Stomach smooth muscle (tissue), 2 donors: ENCODE data around the gene RPL39L.

Source experiments
- H3K27ac ChIP-seq: one replicate; pipeline ENCODE4 v1.7.0; 2013; ENCODE audit warnings: mild to moderate bottlenecking, low read length, inconsistent platforms
- H3K27me3 ChIP-seq, 2 donors: one replicate each; pipeline ENCODE4 v1.7.0; 2013; ENCODE audit warnings: low read length in 2 of 2; ENCODE audit not compliant: insufficient read depth in 2 of 2, control insufficient read depth in 1 of 2
- H3K36me3 ChIP-seq, 2 donors: one replicate each; pipeline ENCODE4 v1.7.0; 2013; ENCODE audit warnings: low read length in 2 of 2; ENCODE audit not compliant: control insufficient read depth in 2 of 2, insufficient read depth in 2 of 2
- H3K4me1 ChIP-seq: one replicate; pipeline ENCODE4 v1.7.0; 2013; ENCODE audit warnings: low read length; ENCODE audit not compliant: control insufficient read depth, insufficient read depth
- H3K4me3 ChIP-seq, 2 donors: one replicate each; pipeline ENCODE4 v1.7.0; 2013; ENCODE audit warnings: low read length in 2 of 2
- H3K9ac ChIP-seq, 2 donors: one replicate each; pipeline ENCODE4 v1.7.0; 2013; ENCODE audit warnings: low read length in 2 of 2, mild to moderate bottlenecking in 1 of 2
- H3K9me3 ChIP-seq, 2 donors: one replicate each; pipeline ENCODE4 v1.7.0; 2013; ENCODE audit warnings: low read length in 2 of 2; ENCODE audit not compliant: control insufficient read depth in 2 of 2
- donor health status: healthy.
- donor health status: Pancreatic carcinoma.

The RPL39L gene

DNA sequence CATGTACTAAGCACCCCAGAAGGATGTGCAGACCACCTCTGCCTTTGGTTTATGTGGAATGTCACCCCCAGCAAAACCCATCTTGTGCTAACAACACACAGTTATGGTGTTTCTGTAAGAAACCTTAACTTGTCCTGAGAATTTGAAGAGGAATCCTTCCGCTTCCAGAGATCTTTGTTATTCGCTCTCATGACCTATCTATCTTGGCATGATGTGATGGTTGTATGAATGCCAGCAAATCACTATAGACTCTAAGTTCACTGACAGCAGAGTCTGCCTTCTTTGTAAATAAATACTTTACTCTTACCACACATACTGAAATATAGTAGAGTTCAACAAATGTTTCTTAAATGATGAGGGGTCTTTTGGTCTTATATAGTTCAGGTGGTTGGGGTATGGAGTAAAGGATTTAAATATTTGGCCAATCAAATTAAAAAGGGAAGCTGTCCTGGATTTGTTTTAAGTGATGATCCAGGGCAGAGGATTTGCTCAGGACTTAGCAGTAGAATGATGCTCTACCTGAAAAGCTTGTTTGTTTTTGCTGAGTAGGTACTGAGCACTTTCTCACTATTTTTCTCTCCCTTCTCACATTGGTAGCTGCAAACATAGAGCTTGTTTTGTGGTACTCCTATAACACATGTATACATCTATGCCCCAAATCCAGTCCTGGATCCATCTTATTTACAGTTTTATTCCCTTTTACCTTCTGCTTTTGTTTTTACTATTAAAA is 30.1 kb upstream of the RPL39L start:
- Histone ChIP-seq H3K9me3 (no peaks in the 10 kb centered on the region), H3K36me3 (no peaks in the 10 kb centered on the region), H3K27ac (no peak overlapping the region), H3K9ac (no peak overlapping the region), H3K4me1 (peaks cover 12% of the 10 kb centered on the region), H3K27me3 (no peaks in the 10 kb centered on the region), H3K4me3 (no peak overlapping the region)

GRCh38 chr3:187167777-187168176 is 28.5 kb upstream of the RPL39L start:
- peaks cover 12% of the 10 kb centered on the region for H3K4me1 ChIP-seq
- H3K27ac ChIP-seq, result peak overlapping the region; percentile 41
- H3K36me3 ChIP-seq, result no peaks in the 10 kb centered on the region
- no peak overlapping the region for H3K4me3 ChIP-seq
- H3K9ac ChIP-seq, result no peak overlapping the region
- no peaks in the 10 kb centered on the region for H3K9me3 ChIP-seq
- H3K27me3 ChIP-seq, result no peaks in the 10 kb centered on the region

- peaks cover 12% of the 10 kb centered on the region for H3K4me1 ChIP-seq
- H3K27me3 ChIP-seq, result no peaks in the 10 kb centered on the region
- H3K4me3 ChIP-seq, result no peak overlapping the region
- no peaks in the 10 kb centered on the region for H3K9me3 ChIP-seq
- no peak overlapping the region for H3K27ac ChIP-seq
- H3K9ac ChIP-seq, result no peak overlapping the region
- no peaks in the 10 kb centered on the region for H3K36me3 ChIP-seq
Observed at GRCh38 chr3:187166750-187167149, 27.5 kb upstream of the RPL39L start.

GRCh38 chr3:187165144-187165543 is 25.8 kb upstream of the RPL39L start:
- no peak overlapping the region for H3K27ac ChIP-seq
- peaks cover 12% of the 10 kb centered on the region for H3K4me1 ChIP-seq
- H3K27me3 ChIP-seq, result no peaks in the 10 kb centered on the region
- no peak overlapping the region for H3K4me3 ChIP-seq
- no peaks in the 10 kb centered on the region for H3K9me3 ChIP-seq
- no peak overlapping the region for H3K9ac ChIP-seq
- no peaks in the 10 kb centered on the region for H3K36me3 ChIP-seq

GRCh38 chr3:187162265-187162953 is 23.1 kb upstream of the RPL39L start:
- peaks cover 6% of the 10 kb centered on the region for H3K4me1 ChIP-seq
- H3K4me3 ChIP-seq, result no peak overlapping the region
- H3K27ac ChIP-seq, result no peak overlapping the region
- no peak overlapping the region for H3K9ac ChIP-seq
- peaks cover 3 to 4% of the 10 kb centered on the region in 2 donors for H3K9me3 ChIP-seq
- H3K27me3 ChIP-seq, result no peaks in the 10 kb centered on the region
- H3K36me3 ChIP-seq, result no peaks in the 10 kb centered on the region

GRCh38 chr3:187161556-187161955 is 22.3 kb upstream of the RPL39L start:
- Histone ChIP-seq H3K9ac (no peak overlapping the region), H3K4me1 (no peaks in the 10 kb centered on the region), H3K4me3 (no peak overlapping the region), H3K9me3 (peaks cover 3 to 4% of the 10 kb centered on the region in 2 donors), H3K27ac (no peak overlapping the region), H3K36me3 (no peaks in the 10 kb centered on the region), H3K27me3 (no peaks in the 10 kb centered on the region)

- no peak overlapping the region for H3K9ac ChIP-seq
Observed at GRCh38 chr3:187150599-187150998, 11.3 kb upstream of the RPL39L start.

GRCh38 chr3:187150186-187150585 is 10.9 kb upstream of the RPL39L start:
- no peaks in the 10 kb centered on the region for H3K9me3 ChIP-seq
- H3K4me1 ChIP-seq, result no peaks in the 10 kb centered on the region
- no peaks in the 10 kb centered on the region for H3K36me3 ChIP-seq
- no peak overlapping the region for H3K27ac ChIP-seq
- no peaks in the 10 kb centered on the region for H3K27me3 ChIP-seq
- no peak overlapping the region for H3K9ac ChIP-seq
- no peak overlapping the region for H3K4me3 ChIP-seq

More at GRCh38 chr3:187150599-187150998, 11.3 kb upstream of the RPL39L start:
- H3K4me3 ChIP-seq, result no peak overlapping the region
- no peak overlapping the region for H3K27ac ChIP-seq
- H3K9me3 ChIP-seq, result no peaks in the 10 kb centered on the region
- no peaks in the 10 kb centered on the region for H3K27me3 ChIP-seq
- H3K4me1 ChIP-seq, result no peaks in the 10 kb centered on the region
- no peaks in the 10 kb centered on the region for H3K36me3 ChIP-seq

- H3K9ac ChIP-seq, result no peak overlapping the region
- H3K4me3 ChIP-seq, result no peak overlapping the region
- H3K4me1 ChIP-seq, result no peaks in the 10 kb centered on the region
- H3K9me3 ChIP-seq, result no peaks in the 10 kb centered on the region
- no peaks in the 10 kb centered on the region for H3K27me3 ChIP-seq
- H3K27ac ChIP-seq, result no peak overlapping the region
- no peaks in the 10 kb centered on the region for H3K36me3 ChIP-seq
Observed at GRCh38 chr3:187146389-187146788, 7.1 kb upstream of the RPL39L start.

- Histone ChIP-seq H3K36me3 (no peaks in the 10 kb centered on the region), H3K27ac (no peak overlapping the region), H3K27me3 (no peaks in the 10 kb centered on the region), H3K9ac (no peak overlapping the region), H3K4me1 (no peaks in the 10 kb centered on the region), H3K4me3 (no peak overlapping the region), H3K9me3 (no peaks in the 10 kb centered on the region)
Observed at GRCh38 chr3:187145149-187145895, 6.0 kb upstream of the RPL39L start.
